Fibroblast of lung (primary cell): Measurements from ENCODE around the gene ADGRF5. TPM values are rescaled to one million over a fixed set of nuclear protein-coding genes. Genes with fewer than 3 reads are reported as not detected.
"Not testable (repeated sequence)": the region's sequence is repeated elsewhere in the genome, so short reads cannot be mapped to it uniquely, and the experiment has no call there.

Source experiments
- DNase-seq, 2 donors: peaks; one replicate each; pipeline versions ENCODE4 v3.0.0 to v3.0.0-alpha.2; 2010; ENCODE audit warnings: low read depth in 2 of 2
- H2AFZ ChIP-seq: 2 replicates; pipeline ENCODE4 v1.5.1; 2012; ENCODE audit warnings: low read length, control low read depth, inconsistent platforms
- H3K27ac ChIP-seq: 2 replicates; pipeline ENCODE4 v1.5.1; 2011; ENCODE audit warnings: low read length, control low read depth; ENCODE audit not compliant: insufficient read depth
- H3K27me3 ChIP-seq: 2 replicates; pipeline ENCODE4 v1.5.1; 2011; ENCODE audit warnings: mild to moderate bottlenecking, low read length; ENCODE audit not compliant: control insufficient read depth, insufficient read depth
- H3K36me3 ChIP-seq: 2 replicates; pipeline ENCODE4 v1.5.1; 2011; ENCODE audit warnings: low read length; ENCODE audit not compliant: control insufficient read depth, insufficient read depth
- H3K4me1 ChIP-seq: 2 replicates; pipeline ENCODE4 v1.5.1; 2011; ENCODE audit warnings: low read length; ENCODE audit not compliant: control insufficient read depth, insufficient read depth; ENCODE audit errors: extremely low read depth
- H3K4me2 ChIP-seq: 2 replicates; pipeline ENCODE4 v1.5.1; 2011; ENCODE audit warnings: low read length, control low read depth; ENCODE audit not compliant: insufficient read depth; ENCODE audit errors: extremely low read depth
- H3K4me3 ChIP-seq, 4 experiments: fragments of 200-600 bp in 1 of 4; sonication (generic) in 1 of 4; replicated peaks in 1 of 4; 2 replicates each; pipeline ENCODE4 v1.5.1; 2011 to 2016; ENCODE audit warnings: low read length in 4 of 4, low read depth in 3 of 4, mild to moderate bottlenecking in 3 of 4, control low read depth in 2 of 4, inconsistent platforms in 1 of 4, mixed read lengths in 1 of 4; ENCODE audit not compliant: insufficient read depth in 1 of 4; ENCODE audit errors: control extremely low read depth in 1 of 4
- H3K79me2 ChIP-seq: 2 replicates; pipeline ENCODE4 v1.5.1; 2012; ENCODE audit warnings: mild to moderate bottlenecking, low read length, inconsistent platforms; ENCODE audit not compliant: control insufficient read depth, insufficient read depth
- H3K9ac ChIP-seq: 2 replicates; pipeline ENCODE4 v1.5.1; 2011; ENCODE audit warnings: mild to moderate bottlenecking, low read length, control low read depth; ENCODE audit not compliant: insufficient read depth
- H3K9me3 ChIP-seq: 2 replicates; pipeline ENCODE4 v1.5.1; 2012; ENCODE audit warnings: low read depth, low read length; ENCODE audit not compliant: control insufficient read depth, insufficient read depth
- H4K20me1 ChIP-seq: 2 replicates; pipeline ENCODE4 v1.5.1; 2011; ENCODE audit warnings: low read length; ENCODE audit not compliant: control insufficient read depth, insufficient read depth; ENCODE audit errors: extremely low read depth
- CTCF ChIP-seq, 2 donors: IDR thresholded peaks in 1 of 2; conservative IDR thresholded peaks in 1 of 2; 1 replicate in 1 of 2; 2 replicates in 1 of 2; pipeline ENCODE4 v1.5.1; 2011 to 2012; ENCODE audit warnings: low read length in 2 of 2, control low read depth in 1 of 2, inconsistent platforms in 1 of 2, low read depth in 1 of 2, mild to moderate bottlenecking in 1 of 2
- EZH2 ChIP-seq: IDR thresholded peaks from 2 replicates; pipeline ENCODE4 v1.5.1; 2012; ENCODE audit warnings: low read length, control low read depth, mild to moderate bottlenecking; ENCODE audit errors: missing control alignments
- polyA plus RNA-seq, 2 donors: library from polyadenylated mRNA; depleted of rRNA in 1 of 2; stranded (reverse) in 1 of 2; unstranded in 1 of 2; fragments of >200 nt; gene quantifications; 2 replicates each; pipeline ENCODE4 v1.2.1, GENCODE V29; 2011 to 2012; ENCODE audit warnings: missing spikeins in 1 of 2
- total RNA-seq: library from RNA; depleted of rRNA; stranded (reverse); fragments of >200 nt; gene quantifications from 2 replicates; pipeline ENCODE4 v1.2.1, GENCODE V29; 2014

ADGRF5 gene
- total and polyA plus RNA-seq, 2 donors (not counting 1 experiment from before 2014, with no cell fraction given) = under 0.01 to 19.3 TPM

- H2AFZ ChIP-seq, H4K20me1 ChIP-seq, H3K79me2 ChIP-seq, H3K36me3 ChIP-seq, H3K9me3 ChIP-seq, H3K4me2 ChIP-seq, H3K27me3 ChIP-seq, H3K27ac ChIP-seq, H3K4me3 ChIP-seq, H3K4me1 ChIP-seq, H3K9ac ChIP-seq: not testable (repeated sequence)
- peak in 1 of 2 donors; percentile 25 for DNase-seq
- peak; percentile 70 to 82 for TF ChIP-seq CTCF (conservative IDR thresholded peaks at IDR 0.05 in 1 of 2, IDR thresholded peaks at IDR 0.05 in 1 of 2; ENCODE audit: low read depth in 1 of 2, low read length in 2 of 2)
Observed at GRCh38 chr6:46855966-46856365, 65.8 kb downstream of the ADGRF5 start.

DNA sequence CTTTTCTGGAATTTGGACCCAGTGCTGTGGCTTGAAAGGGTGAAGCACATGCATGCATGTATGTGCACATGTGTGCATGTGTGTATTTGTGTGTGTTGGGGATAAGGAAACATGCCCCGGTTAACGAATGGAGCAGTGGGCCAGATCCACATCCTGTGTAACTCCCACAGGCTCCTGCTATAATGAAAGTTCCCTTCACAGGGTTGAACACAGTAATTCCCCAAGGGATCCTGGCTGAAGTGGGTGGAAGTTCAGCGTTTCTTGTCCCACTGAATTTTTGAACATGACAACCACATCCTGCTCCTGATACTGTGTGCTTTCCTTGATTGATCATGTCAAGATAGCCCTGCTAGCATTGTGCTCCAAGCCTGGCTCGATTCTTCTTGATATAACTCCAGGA, 70.2 kb downstream of the ADGRF5 start:
- not testable (repeated sequence) for H3K4me3 ChIP-seq

DNA sequence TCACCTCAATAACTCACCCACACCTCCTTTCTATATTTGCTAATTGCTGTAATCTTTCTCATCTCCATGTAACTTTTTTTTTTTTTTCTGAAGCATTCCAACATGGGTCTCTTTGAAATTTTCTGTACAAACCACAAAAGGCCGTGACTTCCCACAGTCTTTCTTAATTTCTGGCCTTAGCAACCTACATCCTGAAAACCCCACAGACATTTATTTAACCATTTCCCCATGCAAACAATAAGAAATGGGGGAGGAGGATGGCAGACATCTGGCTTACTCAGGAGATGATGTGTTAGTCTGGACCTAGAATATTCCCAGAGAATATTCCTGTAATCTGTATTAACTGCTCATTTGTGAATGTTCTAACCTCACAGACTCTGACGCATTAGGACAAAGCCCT, 70.9 kb downstream of the ADGRF5 start:
- no peaks in the 10 kb centered on the region for H3K79me2 ChIP-seq
- H3K27ac ChIP-seq = no peak overlapping the region
- no peaks in the 10 kb centered on the region for H3K27me3 ChIP-seq
- H3K4me3 ChIP-seq = no peak overlapping the region
- no peaks in the 10 kb centered on the region for H3K4me1 ChIP-seq
- H3K4me2 ChIP-seq = no peak overlapping the region
- H3K9me3 ChIP-seq = no peaks in the 10 kb centered on the region
- peak in 1 of 2 donors; percentile 71 for DNase-seq
- TF ChIP-seq CTCF (conservative IDR thresholded peaks at IDR 0.05 in 1 of 2, IDR thresholded peaks at IDR 0.05 in 1 of 2; ENCODE audit: low read depth in 1 of 2, low read length in 2 of 2) = no peak
- TF ChIP-seq EZH2 = no peak
- H3K36me3 ChIP-seq = no peaks in the 10 kb centered on the region
- H3K9ac ChIP-seq = no peak overlapping the region
- no peaks in the 10 kb centered on the region for H4K20me1 ChIP-seq
- H2AFZ ChIP-seq = no peak overlapping the region

More for the DNA sequence above, 70.2 kb downstream of the ADGRF5 start:
- H3K36me3 ChIP-seq, H3K9me3 ChIP-seq, H3K27me3 ChIP-seq, H2AFZ ChIP-seq, H3K79me2 ChIP-seq, H3K4me1 ChIP-seq, H4K20me1 ChIP-seq, DNase-seq, H3K27ac ChIP-seq, H3K9ac ChIP-seq, H3K4me2 ChIP-seq: not testable (repeated sequence)

GRCh38 chr6:46849361-46849690, 72.4 kb downstream of the ADGRF5 start:
- Histone ChIP-seq H4K20me1 (no peaks in the 10 kb centered on the region), H3K79me2 (no peaks in the 10 kb centered on the region), H3K4me2 (no peak overlapping the region), H3K9me3 (no peaks in the 10 kb centered on the region), H3K27ac (no peak overlapping the region), H3K36me3 (no peaks in the 10 kb centered on the region), H3K27me3 (no peaks in the 10 kb centered on the region), H3K9ac (no peak overlapping the region), H2AFZ (no peak overlapping the region), H3K4me3 (no peak overlapping the region), H3K4me1 (no peaks in the 10 kb centered on the region)
- no peak for TF ChIP-seq CTCF (conservative IDR thresholded peaks at IDR 0.05 in 1 of 2, IDR thresholded peaks at IDR 0.05 in 1 of 2; ENCODE audit: low read depth in 1 of 2, low read length in 2 of 2)
- TF ChIP-seq EZH2 = no peak
- no peak for DNase-seq
